Chondrocyte (in vitro differentiated cells): ENCODE data around the gene OR10D3. TPM values are rescaled to one million over a fixed set of nuclear protein-coding genes. Genes with fewer than 3 reads are reported as not detected.
"Not testable (repeated sequence)": the region's sequence is repeated elsewhere in the genome, so short reads cannot be mapped to it uniquely, and the experiment has no call there.

Experiments used
- DNase-seq: peaks from one replicate; pipeline ENCODE4 v3.0.0; 2021; ENCODE audit warnings: mixed read lengths, low spot score
- H3K27ac Mint-ChIP-seq: one replicate; pipeline ENCODE4 v1.8.0; 2021; ENCODE audit warnings: mild to moderate bottlenecking, moderate library complexity, mixed read lengths; ENCODE audit not compliant: unreplicated experiment
- H3K27me3 Mint-ChIP-seq: 2 replicates; pipeline ENCODE4 v1.8.0; 2021; ENCODE audit warnings: low read depth, mixed read lengths
- H3K36me3 Mint-ChIP-seq: 2 replicates; pipeline ENCODE4 v1.8.0; 2021; ENCODE audit warnings: low read depth, mixed read lengths
- H3K4me1 Mint-ChIP-seq: 2 replicates; pipeline ENCODE4 v1.8.0; 2021; ENCODE audit warnings: low read depth, mild to moderate bottlenecking, mixed read lengths
- H3K4me3 Mint-ChIP-seq: one replicate; pipeline ENCODE4 v1.8.0; 2021; ENCODE audit warnings: mild to moderate bottlenecking, moderate library complexity, mixed read lengths; ENCODE audit not compliant: unreplicated experiment
- H3K9me3 Mint-ChIP-seq: 2 replicates; pipeline ENCODE4 v1.8.0; 2021; ENCODE audit warnings: low read depth, mixed read lengths
- total RNA-seq: library from RNA; stranded (reverse); gene quantifications from 3 replicates; pipeline ENCODE4 v1.2.1, GENCODE V29; 2021
- TF ChIP-seq, protein P1 (sequence below): fragments of 200-600 bp; sonication (generic); IDR thresholded peaks from 2 replicates; pipeline ENCODE4 v1.5.0; 2021; ENCODE audit warnings: antibody characterized with exemption, mild to moderate bottlenecking, moderate library complexity

Gene OR10D3
- total RNA-seq, 1 donor from 2014 or later, result not detected

DNA sequence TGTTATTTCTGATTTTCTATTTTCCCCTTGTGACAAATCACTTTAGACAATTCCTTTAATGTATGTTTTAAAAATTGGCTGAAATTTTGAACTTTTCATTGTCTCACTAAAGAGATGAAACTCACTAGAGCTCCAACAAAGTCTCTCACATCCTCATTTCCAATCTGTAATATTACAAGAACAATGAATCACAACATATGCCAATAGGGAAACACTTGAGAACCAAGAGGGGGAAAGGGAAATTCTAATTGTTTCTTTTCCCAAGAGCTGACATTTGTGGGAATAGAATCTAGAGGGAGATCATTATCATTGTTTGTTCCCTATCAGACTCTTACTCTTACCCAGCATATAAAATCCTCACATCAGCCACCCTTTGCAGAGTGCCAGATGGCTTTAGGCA is 28.2 kb downstream of the OR10D3 start:
- Mint-ChIP-seq H3K4me1 (no peaks in the 10 kb centered on the region), H3K4me3 (no peak overlapping the region), H3K9me3 (no peaks in the 10 kb centered on the region), H3K36me3 (no peaks in the 10 kb centered on the region), H3K27me3 (peaks cover 13% of the 10 kb centered on the region), H3K27ac (no peak overlapping the region)
- TF ChIP-seq, protein P1, sequence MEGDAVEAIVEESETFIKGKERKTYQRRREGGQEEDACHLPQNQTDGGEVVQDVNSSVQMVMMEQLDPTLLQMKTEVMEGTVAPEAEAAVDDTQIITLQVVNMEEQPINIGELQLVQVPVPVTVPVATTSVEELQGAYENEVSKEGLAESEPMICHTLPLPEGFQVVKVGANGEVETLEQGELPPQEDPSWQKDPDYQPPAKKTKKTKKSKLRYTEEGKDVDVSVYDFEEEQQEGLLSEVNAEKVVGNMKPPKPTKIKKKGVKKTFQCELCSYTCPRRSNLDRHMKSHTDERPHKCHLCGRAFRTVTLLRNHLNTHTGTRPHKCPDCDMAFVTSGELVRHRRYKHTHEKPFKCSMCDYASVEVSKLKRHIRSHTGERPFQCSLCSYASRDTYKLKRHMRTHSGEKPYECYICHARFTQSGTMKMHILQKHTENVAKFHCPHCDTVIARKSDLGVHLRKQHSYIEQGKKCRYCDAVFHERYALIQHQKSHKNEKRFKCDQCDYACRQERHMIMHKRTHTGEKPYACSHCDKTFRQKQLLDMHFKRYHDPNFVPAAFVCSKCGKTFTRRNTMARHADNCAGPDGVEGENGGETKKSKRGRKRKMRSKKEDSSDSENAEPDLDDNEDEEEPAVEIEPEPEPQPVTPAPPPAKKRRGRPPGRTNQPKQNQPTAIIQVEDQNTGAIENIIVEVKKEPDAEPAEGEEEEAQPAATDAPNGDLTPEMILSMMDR, result no peak
- DNase-seq, result no peak

DNA sequence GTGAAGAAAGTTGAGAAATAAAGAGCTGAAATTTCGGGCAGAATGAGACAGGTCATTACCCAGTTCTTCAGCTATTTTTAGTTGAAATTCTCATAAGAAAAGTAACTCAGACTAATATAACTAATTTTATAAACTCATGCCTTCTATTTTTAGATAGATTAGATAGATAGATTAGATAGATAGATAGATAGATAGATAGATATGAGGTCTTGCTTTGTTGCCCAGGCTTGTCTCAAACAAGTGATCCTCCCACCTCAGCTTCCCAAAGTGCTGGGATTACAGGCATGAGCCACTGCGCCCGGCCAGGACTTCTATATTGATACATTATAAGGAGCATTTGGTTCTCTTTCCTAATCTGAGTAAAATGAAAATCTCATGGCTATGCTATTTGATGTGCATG is 30.9 kb downstream of the OR10D3 start:
- TF ChIP-seq, protein P1, result no peak
- no peaks in the 10 kb centered on the region for H3K4me1 Mint-ChIP-seq
- H3K27me3 Mint-ChIP-seq, result peaks cover 18% of the 10 kb centered on the region
- H3K9me3 Mint-ChIP-seq, result no peaks in the 10 kb centered on the region
- no peak overlapping the region for H3K4me3 Mint-ChIP-seq
- no peak overlapping the region for H3K27ac Mint-ChIP-seq
- no peak for DNase-seq
- no peaks in the 10 kb centered on the region for H3K36me3 Mint-ChIP-seq

DNA sequence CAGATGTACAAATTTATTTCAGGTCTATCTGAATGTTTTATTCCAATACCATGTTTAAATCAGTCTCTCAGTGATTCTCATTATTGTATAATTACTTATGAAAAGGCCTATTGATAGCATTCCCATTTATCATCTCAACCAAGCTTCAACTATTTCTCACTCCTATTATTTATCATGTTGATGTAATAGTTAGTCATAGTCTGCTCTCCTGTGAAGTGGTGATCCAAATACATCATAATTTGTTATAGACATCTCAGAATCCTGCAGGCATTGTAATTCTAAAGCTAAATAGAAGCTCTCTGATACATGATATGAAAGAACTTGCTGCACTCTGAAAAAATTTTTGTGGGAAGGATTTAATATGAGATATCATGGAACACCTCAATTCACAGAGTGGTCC is 36.0 kb downstream of the OR10D3 start:
- Mint-ChIP-seq H3K4me1 (no peaks in the 10 kb centered on the region), H3K9me3 (no peaks in the 10 kb centered on the region), H3K36me3 (no peaks in the 10 kb centered on the region), H3K27me3 (peaks cover 13% of the 10 kb centered on the region), H3K27ac (no peak overlapping the region), H3K4me3 (no peak overlapping the region)
- no peak for DNase-seq
- TF ChIP-seq, protein P1, result no peak

DNA sequence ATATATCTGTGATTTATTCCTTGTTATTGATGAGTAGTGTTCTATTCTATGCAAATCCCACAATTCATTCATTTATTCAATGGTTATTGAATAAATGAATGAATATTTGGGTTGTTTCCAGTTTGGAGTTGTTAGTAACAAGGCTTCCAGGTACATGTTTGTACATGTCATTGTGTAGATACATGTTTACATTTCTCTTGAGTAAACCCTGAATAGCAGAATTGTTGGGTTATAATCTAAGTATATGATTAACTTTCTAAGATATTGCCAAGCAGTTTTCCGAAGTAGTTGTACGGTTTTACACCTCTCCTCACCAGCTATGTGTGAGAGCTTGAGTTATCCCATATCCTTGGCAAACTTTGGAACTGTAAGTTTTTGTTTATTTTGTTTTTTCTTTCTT is 39.3 kb downstream of the OR10D3 start:
- Mint-ChIP-seq H3K4me1 (no peaks in the 10 kb centered on the region), H3K27me3 (peaks cover 13% of the 10 kb centered on the region), H3K36me3 (no peaks in the 10 kb centered on the region), H3K9me3 (no peaks in the 10 kb centered on the region), H3K27ac (no peak overlapping the region), H3K4me3 (no peak overlapping the region)
- no peak for DNase-seq
- TF ChIP-seq, protein P1, result no peak

DNA sequence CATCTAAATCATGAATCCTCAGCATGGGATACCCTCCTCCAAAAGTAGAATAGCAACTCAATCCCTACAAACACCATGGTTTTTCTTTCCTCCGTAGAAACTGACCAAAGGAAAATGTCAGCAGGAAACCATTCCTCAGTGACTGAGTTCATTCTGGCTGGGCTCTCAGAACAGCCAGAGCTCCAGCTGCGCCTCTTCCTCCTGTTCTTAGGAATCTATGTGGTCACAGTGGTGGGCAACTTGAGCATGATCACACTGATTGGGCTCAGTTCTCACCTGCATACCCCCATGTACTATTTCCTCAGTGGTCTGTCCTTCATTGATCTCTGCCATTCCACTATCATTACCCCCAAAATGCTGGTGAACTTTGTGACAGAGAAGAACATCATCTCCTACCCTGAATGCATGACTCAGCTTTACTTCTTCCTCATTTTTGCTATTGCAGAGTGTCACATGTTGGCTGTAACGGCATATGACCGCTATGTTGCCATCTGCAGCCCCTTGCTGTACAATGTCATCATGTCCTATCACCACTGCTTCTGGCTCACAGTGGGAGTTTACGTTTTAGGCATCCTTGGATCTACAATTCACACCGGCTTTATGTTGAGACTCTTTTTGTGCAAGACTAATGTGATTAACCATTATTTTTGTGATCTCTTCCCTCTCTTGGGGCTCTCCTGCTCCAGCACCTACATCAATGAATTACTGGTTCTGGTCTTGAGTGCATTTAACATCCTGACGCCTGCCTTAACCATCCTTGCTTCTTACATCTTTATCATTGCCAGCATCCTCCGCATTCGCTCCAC is 41.7 kb downstream of the OR10D3 start:
- not testable (repeated sequence) for DNase-seq, H3K27me3 Mint-ChIP-seq, H3K9me3 Mint-ChIP-seq, H3K4me3 Mint-ChIP-seq, H3K36me3 Mint-ChIP-seq, H3K27ac Mint-ChIP-seq, H3K4me1 Mint-ChIP-seq

DNA sequence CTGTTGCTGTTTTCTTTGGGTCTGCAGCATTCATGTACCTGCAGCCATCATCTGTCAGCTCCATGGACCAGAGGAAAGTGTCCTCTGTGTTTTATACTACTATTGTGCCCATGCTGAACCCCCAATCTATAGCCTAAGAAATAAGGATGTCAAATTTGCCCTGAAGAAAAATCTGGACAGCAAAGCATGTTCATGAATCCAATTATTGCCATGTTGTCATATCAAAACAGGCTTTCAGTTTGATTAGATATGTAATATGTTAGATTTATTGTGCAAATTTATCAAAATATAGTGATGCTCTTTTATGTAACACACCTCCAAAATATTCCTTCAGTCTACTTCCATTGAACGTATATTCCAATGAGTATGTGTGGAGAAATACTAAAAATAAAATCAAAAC is 42.3 kb downstream of the OR10D3 start:
- no peaks in the 10 kb centered on the region for H3K4me1 Mint-ChIP-seq
- no peak overlapping the region for H3K4me3 Mint-ChIP-seq
- no peaks in the 10 kb centered on the region for H3K36me3 Mint-ChIP-seq
- peaks cover 13% of the 10 kb centered on the region for H3K27me3 Mint-ChIP-seq
- no peaks in the 10 kb centered on the region for H3K9me3 Mint-ChIP-seq
- no peak overlapping the region for H3K27ac Mint-ChIP-seq
- TF ChIP-seq, protein P1, result no peak
- DNase-seq, result no peak
